Right cardiac atrium (tissue), 5 donors: ENCODE data around the gene SLC26A8. TPM values are rescaled to one million over a fixed set of nuclear protein-coding genes. Genes with fewer than 3 reads are reported as not detected.
"Not testable (repeated sequence)": the region's sequence is repeated elsewhere in the genome, so short reads cannot be mapped to it uniquely, and the experiment has no call there.

Experiments
- ATAC-seq, 2 donors: fragments of 200-7000 bp; cut with Tn5 transposase; one replicate each; pipeline versions ENCODE4 v1.8.0 to v1.9.1; 2020; ENCODE audit warnings: moderate library complexity in 2 of 2, mild to moderate bottlenecking in 1 of 2
- DNase-seq, 3 donors: peaks; one replicate each; pipeline ENCODE4 v3.0.0-alpha.2; 2020
- H3K27ac ChIP-seq: one replicate; pipeline ENCODE4 v1.5.1; 2013; ENCODE audit warnings: mild to moderate bottlenecking, low read length, control low read depth, moderate library complexity
- H3K27me3 ChIP-seq: one replicate; pipeline ENCODE4 v1.6.1; 2013; ENCODE audit not compliant: control insufficient read depth, insufficient read depth
- H3K4me1 ChIP-seq: one replicate; pipeline ENCODE4 v1.6.1; 2013; ENCODE audit warnings: low read length; ENCODE audit not compliant: control insufficient read depth, insufficient read depth
- H3K4me3 ChIP-seq: one replicate; pipeline ENCODE4 v1.5.1; 2013; ENCODE audit warnings: low read length, control low read depth
- H3K9me3 ChIP-seq: one replicate; pipeline ENCODE4 v1.6.1; 2013; ENCODE audit warnings: low read length; ENCODE audit not compliant: control insufficient read depth
- WGBS: extraction: QIAGEN DNeasy Blood & Tissue Kit; methylation state at CpG from one replicate; pipeline ENCODE4 v1.1.7; 2013; 5-methylcytosine and 5-hydroxymethylcytosine counted together
- intact Hi-C, 4 donors: fragments of 100-400 bp; cut with DNase I; formaldehyde crosslinking; loops; one replicate each; pipeline versions ENCODE4 v1.11.0 to v1.14.0; 2022 to 2023
- polyA plus RNA-seq: library from polyadenylated mRNA; stranded (reverse); fragments of 200-250 nt; gene quantifications from one replicate; pipeline ENCODE4 v1.2.3, GENCODE V29; 2013
- total RNA-seq, 4 donors: library from RNA; stranded (reverse); fragmentation: NEBNext Ultra II Directional; extraction: Animal tissue kit (Norgen Biotek cat#: 25700); gene quantifications; one replicate each; pipeline ENCODE4 v1.2.1, GENCODE V29; 2021
- donor health status: healthy with polysubstance abuse.
- donor health status: DM: no; HTN: yes; CAD: no.
- donor health status: DM: no; HTN: no; CAD: no.
- donor health status: DM: no; HTN: yes; CAD: no; lungs with severe emphysema.
- donor health status: DM: yes; HTN: yes; CAD: no.

The SLC26A8 gene
- total and polyA plus RNA-seq, 5 donors: 0.29 TPM; not detected in 4

GRCh38 chr6:35926509-35927215 lies 97.8 kb downstream of the SLC26A8 start:
- ATAC-seq (no peak), DNase-seq (no peak)
- 80% methylated on average over 2 of the region's 2 CpGs for WGBS
- Histone ChIP-seq H3K4me3 (no peak overlapping the region), H3K4me1 (no peaks in the 10 kb centered on the region), H3K9me3 (no peaks in the 10 kb centered on the region), H3K27me3 (no peaks in the 10 kb centered on the region), H3K27ac (no peak overlapping the region)
- intact Hi-C loops: no loop called here

DNA sequence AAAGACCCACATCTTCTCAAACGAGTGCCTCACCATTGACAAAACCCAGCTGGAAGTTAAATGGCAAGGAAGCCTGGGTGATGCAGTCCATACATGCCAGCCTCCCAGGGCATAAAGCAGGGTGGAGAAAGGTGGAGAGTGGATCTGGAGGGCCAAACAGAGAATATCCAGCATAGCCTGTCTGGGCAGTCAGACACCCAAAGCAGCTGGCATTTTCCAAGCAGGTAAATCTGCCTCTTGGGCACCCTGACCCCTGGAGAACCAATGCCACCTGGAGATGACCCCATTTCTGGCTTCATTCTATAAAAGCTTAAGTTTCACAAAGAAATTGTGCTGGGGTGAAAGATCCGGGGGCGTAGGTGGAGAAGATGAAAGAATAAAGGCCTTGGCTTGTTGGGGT lies 98.5 kb downstream of the SLC26A8 start:
- intact Hi-C loops: no loop called here
- WGBS: 84% methylated on average over 3 of the region's 3 CpGs

GRCh38 chr6:35924146-35924545 lies 100.3 kb downstream of the SLC26A8 start:
- WGBS: 97% methylated on average over 1 of the region's 1 CpG
- Histone ChIP-seq H3K27me3 (no peaks in the 10 kb centered on the region), H3K4me1 (no peaks in the 10 kb centered on the region), H3K27ac (no peak overlapping the region), H3K9me3 (no peaks in the 10 kb centered on the region), H3K4me3 (no peak overlapping the region)
- intact Hi-C loops: no loop called here
- no peak for DNase-seq
- ATAC-seq: no peak

More for the DNA sequence above, 98.5 kb downstream of the SLC26A8 start:
- Histone ChIP-seq H3K27me3 (no peaks in the 10 kb centered on the region), H3K4me3 (no peak overlapping the region), H3K4me1 (no peaks in the 10 kb centered on the region), H3K9me3 (no peaks in the 10 kb centered on the region), H3K27ac (no peak overlapping the region)
- no peak for DNase-seq
- ATAC-seq: no peak

DNA sequence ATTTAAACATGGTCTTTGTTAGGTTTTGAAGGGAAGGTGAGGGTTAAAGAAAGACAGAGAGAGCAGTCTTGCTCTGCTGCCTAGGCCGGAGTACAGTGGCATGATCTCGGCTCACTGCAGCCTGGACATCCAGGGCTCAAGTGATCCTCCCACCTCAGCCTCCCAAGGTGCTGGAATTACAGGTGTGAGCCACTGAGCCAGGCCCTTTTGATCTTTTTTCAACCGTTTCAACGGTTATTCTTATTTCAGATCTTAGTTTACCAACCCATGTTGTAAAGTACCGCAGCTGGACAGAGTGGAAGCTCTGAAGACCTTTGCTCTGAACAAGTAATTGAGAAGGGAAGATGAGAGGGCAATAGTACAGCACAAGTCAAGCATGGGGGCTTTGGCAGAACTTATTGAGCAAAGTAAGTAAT lies 102.3 kb downstream of the SLC26A8 start:
- intact Hi-C loops: no loop called here
- H3K9me3 ChIP-seq: no peaks in the 10 kb centered on the region
- no peaks in the 10 kb centered on the region for H3K4me1 ChIP-seq
- no peaks in the 10 kb centered on the region for H3K27me3 ChIP-seq
- DNase-seq (no peak), ATAC-seq (no peak)
- WGBS: 78% methylated on average over 5 of the region's 5 CpGs
- H3K4me3 ChIP-seq: no peak overlapping the region
- H3K27ac ChIP-seq: no peak overlapping the region

DNA sequence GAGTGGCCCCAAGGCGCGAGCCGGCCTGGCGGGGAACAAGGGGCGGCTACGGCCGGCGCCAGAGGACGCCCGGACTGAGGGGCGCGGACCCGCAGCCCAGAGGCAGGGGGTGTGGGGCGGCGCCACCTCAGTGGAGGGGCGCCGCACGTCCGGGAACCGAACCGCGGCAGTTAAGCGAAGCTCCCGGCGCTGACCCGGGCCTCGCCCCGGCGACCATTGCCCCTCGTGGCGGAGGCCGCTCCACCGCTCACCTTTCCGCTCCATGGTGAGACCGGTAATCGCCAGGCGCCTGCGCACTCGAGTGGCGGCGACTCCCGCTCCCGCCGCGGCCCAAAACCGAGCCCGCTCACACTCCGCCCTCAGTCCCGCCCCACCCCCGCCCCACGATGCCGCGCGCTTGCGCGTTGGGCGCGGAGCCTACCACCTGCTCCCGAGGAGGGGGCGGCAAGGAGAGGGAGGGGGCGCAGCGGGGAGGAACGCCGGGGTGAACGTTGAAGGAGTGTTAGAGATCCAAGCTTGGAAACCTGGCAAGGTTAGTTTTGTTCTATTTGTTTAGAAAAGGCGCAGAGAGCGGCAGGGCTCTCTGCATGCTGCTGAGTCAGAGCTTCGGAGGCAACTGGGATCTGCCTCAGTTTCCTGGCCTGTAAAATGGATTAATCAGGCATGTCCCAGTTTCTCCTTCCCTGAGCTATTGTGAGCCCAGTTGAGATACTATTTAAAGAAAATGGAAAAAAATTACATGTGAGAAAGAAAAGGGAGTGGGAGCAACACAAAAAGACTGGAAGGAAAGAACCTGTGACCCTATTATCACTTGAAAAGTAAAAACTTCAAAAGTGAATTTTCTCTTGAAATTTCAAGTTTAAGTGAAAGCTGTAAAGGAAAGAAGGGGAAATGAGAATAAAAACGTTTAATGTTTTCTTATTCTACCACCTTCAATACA lies 103.4 kb downstream of the SLC26A8 start, which contains the start of gene SRPK1:
SRPK1 (minus strand) TSS at position 306 of the 940 bp plus-strand sequence; CDS start at position 264, 42 bp downstream.
- H3K4me3 ChIP-seq: peak within 1 kb of the TSS; percentile 94
- WGBS: under 1% methylated on average over 69 of the region's 69 CpGs
- H3K27ac ChIP-seq: peak within 1 kb of the TSS; percentile 48
- H3K27me3 ChIP-seq: no peaks in the 10 kb centered on the region
- H3K9me3 ChIP-seq: no peaks in the 10 kb centered on the region
- peak; percentile 88 to 95 (median 95) for DNase-seq
- intact Hi-C loops: no loop called here
- ATAC-seq: peak; percentile 96 to 97
- no peaks in the 10 kb centered on the region for H3K4me1 ChIP-seq

DNA sequence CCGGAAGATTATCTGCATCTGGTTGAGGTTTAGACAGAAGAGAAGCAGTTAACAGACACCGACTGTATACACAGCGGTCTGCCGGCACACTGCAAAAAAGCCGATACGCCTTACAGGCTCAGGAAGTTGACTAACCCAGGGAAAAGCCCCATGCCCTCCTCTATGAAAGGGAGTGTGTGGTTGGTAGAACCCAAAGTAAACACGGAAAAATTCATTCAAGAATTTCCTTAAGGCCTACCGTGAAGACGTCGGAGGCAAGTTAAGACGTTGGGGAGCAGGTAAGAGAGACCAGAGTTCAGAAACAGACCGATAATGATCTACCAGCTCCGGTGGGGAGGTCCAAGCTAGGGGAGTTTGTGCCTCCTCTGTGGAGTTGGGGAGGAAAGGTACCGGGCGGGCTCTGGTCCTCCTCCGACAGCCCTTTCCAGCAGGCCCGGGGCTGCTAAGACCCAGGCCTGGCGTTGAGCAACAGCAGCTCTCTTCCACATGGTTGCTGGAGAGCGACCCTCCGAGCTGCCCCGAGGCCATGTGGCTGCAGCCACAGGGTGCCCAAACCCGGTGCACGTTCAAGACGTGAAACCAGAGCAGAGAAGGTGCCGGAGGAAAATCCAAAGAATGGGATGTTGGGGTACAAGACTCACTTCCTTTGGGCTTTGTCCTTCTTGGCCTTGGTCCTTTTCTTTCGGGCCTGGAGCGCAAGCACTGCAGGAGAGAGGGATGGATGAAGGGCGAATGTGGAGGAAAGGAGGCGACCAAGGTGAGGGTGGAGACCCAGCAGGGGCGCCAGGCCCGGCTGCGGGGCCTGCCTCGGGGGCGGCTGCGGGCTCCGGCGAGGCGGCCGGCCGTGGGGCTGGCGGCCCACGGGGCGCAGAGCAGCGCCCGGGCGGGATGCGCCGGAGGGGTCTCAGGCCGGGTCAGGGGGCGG lies 104.4 kb downstream of the SLC26A8 start:
- ATAC-seq (peak; percentile 53 to 71), DNase-seq (peak; percentile 20 to 51 (median 40))
- Histone ChIP-seq H3K4me1 (no peaks in the 10 kb centered on the region), H3K4me3 (peak overlapping the region; percentile 94), H3K27me3 (no peaks in the 10 kb centered on the region), H3K27ac (peak overlapping the region; percentile 48), H3K9me3 (no peaks in the 10 kb centered on the region)
- intact Hi-C loops: no loop called here
- WGBS: 3% methylated on average over 50 of the region's 50 CpGs

DNA sequence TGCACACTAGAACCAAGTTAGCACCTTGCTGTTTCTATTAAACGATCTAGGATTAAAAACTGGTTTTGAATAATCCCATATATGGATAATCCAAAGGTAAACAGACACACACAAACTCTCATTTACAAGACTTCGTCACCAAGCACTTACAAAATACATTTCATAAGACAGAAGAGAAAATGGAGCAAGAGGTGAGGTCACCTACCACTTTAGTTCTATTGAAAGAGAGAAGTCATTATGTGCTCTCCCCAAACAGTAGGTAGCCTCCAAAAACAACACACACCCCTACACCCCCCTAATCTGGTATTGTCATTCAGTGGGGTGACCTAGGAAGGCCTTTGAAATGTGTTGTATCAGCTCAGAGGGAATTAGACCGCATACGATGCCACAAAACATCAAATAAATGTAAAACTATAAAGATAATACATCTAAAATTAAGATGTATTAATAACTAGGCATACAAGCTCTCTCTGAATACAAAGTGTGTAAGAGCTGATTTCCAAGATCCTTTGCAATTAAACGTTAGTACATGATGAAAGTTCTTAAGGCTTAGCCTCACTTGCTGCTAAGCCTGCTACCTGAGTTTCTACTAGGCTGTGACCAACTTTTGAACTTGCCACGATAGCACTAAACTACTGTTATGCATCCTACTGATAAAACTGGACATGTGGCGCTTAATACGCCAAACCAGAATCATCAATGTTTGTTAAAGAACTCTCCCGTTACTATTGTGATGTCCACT lies 105.2 kb downstream of the SLC26A8 start:
- intact Hi-C loops: no loop called here
- peak in 1 of 2 donors; percentile 23 for ATAC-seq
- Histone ChIP-seq H3K9me3 (no peaks in the 10 kb centered on the region), H3K4me3 (peak overlapping the region; percentile 94), H3K27ac (no peak overlapping the region), H3K4me1 (no peaks in the 10 kb centered on the region), H3K27me3 (no peaks in the 10 kb centered on the region)
- 36% methylated on average over 9 of the region's 9 CpGs for WGBS
- DNase-seq: no peak

DNA sequence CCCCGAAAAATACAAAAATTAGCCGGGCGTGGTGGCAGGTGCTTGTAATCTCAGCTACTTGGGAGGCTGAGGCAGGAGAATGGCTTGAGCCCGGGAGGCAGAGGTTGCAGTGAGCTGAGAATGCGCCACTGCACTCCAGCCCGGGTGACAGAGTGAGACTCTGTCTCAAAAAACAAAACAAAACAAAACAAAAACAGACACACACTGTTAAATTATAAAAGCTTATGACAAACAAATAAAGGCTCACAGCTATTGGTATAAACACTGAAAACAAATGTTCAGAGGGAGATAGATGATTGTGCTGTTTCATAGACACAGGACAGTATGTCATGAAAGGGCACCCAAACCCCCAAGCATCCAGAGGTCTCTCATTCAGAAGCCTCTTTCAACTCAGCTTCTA lies 107.5 kb downstream of the SLC26A8 start:
- ATAC-seq, H3K27me3 ChIP-seq, H3K9me3 ChIP-seq, H3K4me1 ChIP-seq, H3K4me3 ChIP-seq, H3K27ac ChIP-seq, DNase-seq, intact Hi-C loops: not testable (repeated sequence)
- 93% methylated on average over 6 of the region's 6 CpGs for WGBS

GRCh38 chr6:35916056-35916455 lies 108.4 kb downstream of the SLC26A8 start:
- intact Hi-C loops: no loop called here
- WGBS: 98% methylated on average over 3 of the region's 3 CpGs
- ATAC-seq: no peak
- H3K9me3 ChIP-seq: no peaks in the 10 kb centered on the region
- H3K4me3 ChIP-seq: no peak overlapping the region
- H3K27me3 ChIP-seq: no peaks in the 10 kb centered on the region
- DNase-seq: no peak
- no peaks in the 10 kb centered on the region for H3K4me1 ChIP-seq
- no peak overlapping the region for H3K27ac ChIP-seq

DNA sequence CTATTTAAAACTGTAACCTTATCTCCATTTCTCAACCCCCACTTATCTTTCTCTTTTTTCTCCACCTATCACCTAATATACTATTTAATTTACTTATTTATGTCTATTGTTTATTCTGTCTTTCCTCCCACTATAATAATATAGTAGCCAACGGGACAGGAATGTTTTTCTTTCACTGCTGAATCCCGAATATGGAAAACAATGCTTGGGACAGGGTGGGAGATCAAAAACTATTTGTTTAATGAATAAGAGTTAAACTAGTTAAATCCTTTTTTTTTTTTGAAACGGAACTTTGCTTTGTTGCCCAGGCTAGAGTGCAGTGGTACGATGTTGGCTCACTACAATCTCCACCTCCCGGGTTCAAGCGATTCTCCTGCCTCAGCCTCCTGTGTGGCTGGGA lies 109.9 kb downstream of the SLC26A8 start:
- DNase-seq: no peak
- H3K4me1 ChIP-seq: no peaks in the 10 kb centered on the region
- H3K27me3 ChIP-seq: no peaks in the 10 kb centered on the region
- intact Hi-C loops: no loop called here
- H3K27ac ChIP-seq: no peak overlapping the region
- H3K9me3 ChIP-seq: no peaks in the 10 kb centered on the region
- no peak overlapping the region for H3K4me3 ChIP-seq
- WGBS: 89% methylated on average over 6 of the region's 6 CpGs
- ATAC-seq: no peak
